Right lobe of liver (tissue), 6 donors: Measurements from ENCODE around the gene ELOVL2. TPM values are rescaled to one million over a fixed set of nuclear protein-coding genes. Genes with fewer than 3 reads are reported as not detected.

ENCODE experiments used
- ATAC-seq, 4 donors: fragments of 200-7000 bp; cut with Tn5 transposase; one replicate each; pipeline ENCODE4 v1.9.1; 2020; ENCODE audit warnings: mild to moderate bottlenecking in 4 of 4, moderate library complexity in 4 of 4
- DNase-seq, 3 donors: peaks; one replicate each; pipeline ENCODE4 v3.0.0-alpha.2; 2020
- H3K27ac ChIP-seq, 3 donors: fragments of 200-600 bp; one replicate each; pipeline ENCODE4 v1.8.0; 2022
- H3K27me3 ChIP-seq, 2 donors: fragments of 200-600 bp; one replicate each; pipeline ENCODE4 v1.8.0; 2022
- H3K36me3 ChIP-seq, 4 donors: fragments of 200-600 bp; sonication (generic) in 1 of 4; one replicate each; pipeline versions ENCODE4 v1.5.1 to v1.8.0; 2017 to 2022; ENCODE audit warnings: control low read depth in 1 of 4
- H3K4me1 ChIP-seq, 4 donors: fragments of 200-600 bp; sonication (generic) in 1 of 4; one replicate each; pipeline versions ENCODE4 v1.5.1 to v1.8.0; 2017 to 2022; ENCODE audit warnings: control low read depth in 1 of 4
- H3K4me3 ChIP-seq, 3 donors: fragments of 200-600 bp; one replicate each; pipeline ENCODE4 v1.8.0; 2022
- H3K9me3 ChIP-seq, 4 donors: fragments of 200-600 bp; sonication (generic) in 1 of 4; one replicate each; pipeline versions ENCODE4 v1.5.1 to v1.8.0; 2017 to 2022; ENCODE audit warnings: control low read depth in 1 of 4
- POLR2A ChIP-seq: fragments of 450-650 bp; IDR thresholded peaks from one replicate; pipeline ENCODE4 v1.6.1; 2017; ENCODE audit warnings: antibody characterized with exemption, mild to moderate bottlenecking
- WGBS: methylation state at CpG from one replicate; pipeline ENCODE4 v1.1.6; 2018; ENCODE audit warnings: low coverage, low lambda C conversion rate; ENCODE audit not compliant: insufficient coverage; ENCODE audit errors: missing lambda C conversion rate; 5-methylcytosine and 5-hydroxymethylcytosine counted together
- intact Hi-C, 2 donors: fragments of 100-400 bp; cut with DNase I; formaldehyde crosslinking; loops; one replicate each; pipeline versions ENCODE4 v1.11.2 to v1.14.1; 2022
- total RNA-seq, 6 experiments: library from RNA; depleted of rRNA in 2 of 6; stranded (reverse); fragments of >200 nt in 2 of 6; fragmentation: NEBNext Ultra II Directional in 3 of 6; extraction: Animal tissue kit (Norgen Biotek cat#: 25700) in 3 of 6; gene quantifications; one replicate each; pipeline versions ENCODE4 v1.1.0 to v1.2.4, GENCODE V29; 2016 to 2023
- TF ChIP-seq, protein P1 (sequence below), 4 donors: fragments of 200-600 bp in 3 of 4; fragments of 450-650 bp in 1 of 4; IDR thresholded peaks; one replicate each; pipeline versions ENCODE4 v1.5.1 to v1.8.0; 2016 to 2022; ENCODE audit warnings: antibody characterized with exemption in 4 of 4, mild to moderate bottlenecking in 2 of 4
- donor health status: DM: no; HTN: yes; CAD: no.
- donor health status: DM: no; HTN: no; CAD: no.
- donor health status: DM: no; HTN: no; CAD: no.
- donor health status: DM: no; HTN: yes; CAD: no.
- donor health status: DM: no; HTN: yes; CAD: no.

Gene ELOVL2
- total RNA-seq, 6 experiments from 2014 or later = 7.1 to 24.4 (median 14.4) TPM

DNA sequence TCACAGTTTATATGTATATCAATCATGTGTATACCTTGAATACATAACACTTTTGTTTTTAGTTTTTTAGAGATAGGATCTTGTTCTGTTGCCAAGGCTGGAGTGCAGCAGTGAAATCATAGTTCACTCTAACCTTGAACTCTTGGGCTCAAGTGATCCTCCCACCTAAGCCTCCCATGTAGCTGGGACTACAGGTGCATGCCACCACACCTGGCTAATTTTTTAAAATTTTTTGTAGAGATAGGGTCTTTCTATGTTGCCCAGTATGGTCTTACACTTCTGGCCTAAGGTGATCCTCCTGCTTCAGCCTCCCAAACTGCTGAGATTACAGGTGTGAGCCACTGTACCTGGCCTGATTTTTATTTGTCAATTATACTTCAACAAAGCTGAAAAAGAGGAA lies 87.3 kb downstream of the ELOVL2 start:
- Histone ChIP-seq H3K27me3 (no peaks in the 10 kb centered on the region), H3K27ac (no peak overlapping the region), H3K4me3 (no peak overlapping the region), H3K4me1 (no peaks in the 10 kb centered on the region), H3K36me3 (no peaks in the 10 kb centered on the region), H3K9me3 (no peaks in the 10 kb centered on the region)
- ATAC-seq = no peak
- intact Hi-C loops = no loop called here
- no peak for DNase-seq
- TF ChIP-seq POLR2A = no peak
- TF ChIP-seq, protein P1, sequence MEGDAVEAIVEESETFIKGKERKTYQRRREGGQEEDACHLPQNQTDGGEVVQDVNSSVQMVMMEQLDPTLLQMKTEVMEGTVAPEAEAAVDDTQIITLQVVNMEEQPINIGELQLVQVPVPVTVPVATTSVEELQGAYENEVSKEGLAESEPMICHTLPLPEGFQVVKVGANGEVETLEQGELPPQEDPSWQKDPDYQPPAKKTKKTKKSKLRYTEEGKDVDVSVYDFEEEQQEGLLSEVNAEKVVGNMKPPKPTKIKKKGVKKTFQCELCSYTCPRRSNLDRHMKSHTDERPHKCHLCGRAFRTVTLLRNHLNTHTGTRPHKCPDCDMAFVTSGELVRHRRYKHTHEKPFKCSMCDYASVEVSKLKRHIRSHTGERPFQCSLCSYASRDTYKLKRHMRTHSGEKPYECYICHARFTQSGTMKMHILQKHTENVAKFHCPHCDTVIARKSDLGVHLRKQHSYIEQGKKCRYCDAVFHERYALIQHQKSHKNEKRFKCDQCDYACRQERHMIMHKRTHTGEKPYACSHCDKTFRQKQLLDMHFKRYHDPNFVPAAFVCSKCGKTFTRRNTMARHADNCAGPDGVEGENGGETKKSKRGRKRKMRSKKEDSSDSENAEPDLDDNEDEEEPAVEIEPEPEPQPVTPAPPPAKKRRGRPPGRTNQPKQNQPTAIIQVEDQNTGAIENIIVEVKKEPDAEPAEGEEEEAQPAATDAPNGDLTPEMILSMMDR (IDR thresholded peaks at IDR 0.05) = no peak

DNA sequence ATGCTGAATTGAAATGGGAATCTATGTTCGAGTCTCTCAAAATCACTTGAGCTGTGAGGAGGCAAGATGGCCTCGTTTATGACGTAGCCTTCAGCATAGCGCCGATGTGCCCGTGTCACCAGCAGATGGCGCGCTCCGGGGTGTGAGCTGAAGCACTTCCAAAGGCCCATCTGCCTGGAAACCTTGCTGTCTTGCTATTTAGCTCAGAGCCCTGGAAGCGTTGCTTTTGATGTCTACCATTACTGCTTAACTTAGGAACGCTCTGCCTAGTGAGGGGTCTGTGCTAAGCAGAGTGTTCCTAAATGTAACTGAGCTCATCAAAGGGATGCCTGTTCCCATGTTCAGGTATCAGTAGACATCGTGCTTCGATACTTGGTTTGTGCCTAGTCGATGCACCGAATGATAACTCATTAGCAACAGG lies 89.5 kb downstream of the ELOVL2 start:
- ATAC-seq (peak; percentile 92 to 98 (median 96)), DNase-seq (peak; percentile 78 to 81 (median 79))
- 58% methylated on average over 7 of the region's 15 CpGs for WGBS
- H3K9me3 ChIP-seq = no peaks in the 10 kb centered on the region
- H3K4me1 ChIP-seq = no peaks in the 10 kb centered on the region
- no peak overlapping the region for H3K27ac ChIP-seq
- no peaks in the 10 kb centered on the region for H3K27me3 ChIP-seq
- no peak for TF ChIP-seq POLR2A
- TF ChIP-seq, protein P1 (IDR thresholded peaks at IDR 0.05) = peak; percentile 68 to 92 (median 76)
- intact Hi-C loops = loop anchor here in 1 of 2 donors (5.0 kb wide), 1 partner anchor 118 kb away; no protein-coding TSS in a partner anchor
- H3K36me3 ChIP-seq = no peaks in the 10 kb centered on the region
- no peak overlapping the region for H3K4me3 ChIP-seq

DNA sequence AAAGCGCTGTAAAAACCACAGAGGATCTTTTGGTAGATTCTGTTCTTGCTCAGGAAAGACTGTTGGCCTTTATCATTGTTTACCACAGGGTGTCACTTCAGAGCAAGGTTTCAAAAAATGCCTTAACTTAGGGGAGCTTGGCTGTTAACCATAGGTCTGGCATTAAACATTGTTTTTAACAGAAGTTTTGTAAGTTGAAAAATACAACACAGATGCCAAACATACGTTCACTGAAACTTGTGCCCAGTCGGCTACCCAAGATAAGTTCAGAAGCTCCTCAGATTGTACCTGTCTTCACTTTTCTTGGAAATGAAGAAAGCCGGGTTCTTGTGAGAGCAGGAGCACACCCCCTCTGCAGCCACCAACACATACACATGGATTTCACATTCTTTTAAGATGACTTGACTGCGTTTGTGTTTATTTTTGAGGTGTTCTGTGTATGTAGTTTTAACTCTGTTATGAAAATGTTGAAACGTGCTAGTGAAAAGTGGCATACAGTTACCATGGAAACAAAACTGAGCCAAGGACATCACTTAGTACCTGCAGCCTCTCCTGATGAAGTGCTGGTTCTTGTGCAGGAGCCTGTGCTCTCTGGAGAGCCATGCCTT lies 92.3 kb downstream of the ELOVL2 start:
- 24% methylated on average over 6 of the region's 6 CpGs for WGBS
- intact Hi-C loops = loop anchor here in 1 of 2 donors (5.0 kb wide), 1 partner anchor 121 kb away; no protein-coding TSS in a partner anchor
- Histone ChIP-seq H3K9me3 (no peaks in the 10 kb centered on the region), H3K27me3 (no peaks in the 10 kb centered on the region), H3K4me3 (no peak overlapping the region), H3K36me3 (no peaks in the 10 kb centered on the region), H3K27ac (no peak overlapping the region), H3K4me1 (no peaks in the 10 kb centered on the region)
- ATAC-seq = peak; percentile 85 to 91 (median 86)
- no peak for TF ChIP-seq POLR2A
- TF ChIP-seq, protein P1 (IDR thresholded peaks at IDR 0.05) = peak; percentile 65 to 71 (median 67)
- DNase-seq = no peak

GRCh38 chr6:10949579-10950490 lies 94.3 kb downstream of the ELOVL2 start:
- TF ChIP-seq POLR2A = no peak
- TF ChIP-seq, protein P1 (IDR thresholded peaks at IDR 0.05) = no peak
- no peaks in the 10 kb centered on the region for H3K4me1 ChIP-seq
- H3K4me3 ChIP-seq = no peak overlapping the region
- no peaks in the 10 kb centered on the region for H3K9me3 ChIP-seq
- DNase-seq (no peak), ATAC-seq (no peak)
- intact Hi-C loops = loop anchor here in 1 of 2 donors (5.0 kb wide), 1 partner anchor 122 kb away; no protein-coding TSS in a partner anchor
- WGBS = 77% methylated on average over 6 of the region's 6 CpGs
- no peak overlapping the region for H3K27ac ChIP-seq
- H3K36me3 ChIP-seq = no peaks in the 10 kb centered on the region
- no peaks in the 10 kb centered on the region for H3K27me3 ChIP-seq
